Right lobe of liver (tissue), 4 donors: ENCODE results near the gene RYR3.

ENCODE experiments used
- CTCF ChIP-seq, 4 donors: fragments of 200-600 bp in 3 of 4; fragments of 450-650 bp in 1 of 4; IDR thresholded peaks; one replicate each; pipeline versions ENCODE4 v1.5.1 to v1.8.0; 2016 to 2022; ENCODE audit warnings: antibody characterized with exemption in 4 of 4, mild to moderate bottlenecking in 2 of 4
- POLR2A ChIP-seq: fragments of 450-650 bp; IDR thresholded peaks from one replicate; pipeline ENCODE4 v1.6.1; 2017; ENCODE audit warnings: antibody characterized with exemption, mild to moderate bottlenecking
- donor health status: DM: no; HTN: no; CAD: no.
- donor health status: DM: no; HTN: no; CAD: no.
- donor health status: DM: no; HTN: yes; CAD: no.

GRCh38 chr15:33380406-33380805 lies 69.6 kb downstream of the RYR3 start:
- TF ChIP-seq CTCF (IDR thresholded peaks at IDR 0.05): no peak
- no peak for TF ChIP-seq POLR2A
